SK-N-MC (cell line): Measurements from ENCODE around the gene GRM7.

Source experiments
- EZH2 ChIP-seq: fragments of 200-600 bp; sonication (generic); IDR thresholded peaks from one replicate; pipeline ENCODE4 v1.6.1; 2017; ENCODE audit warnings: antibody characterized with exemption
- FOXP2 ChIP-seq: optimal IDR thresholded peaks from 2 replicates; pipeline ENCODE3; 2011; ENCODE audit warnings: mild to moderate bottlenecking, moderate library complexity; ENCODE audit not compliant: insufficient read depth; ENCODE audit errors: extremely low read length, control extremely low read depth
- POLR2AphosphoS5 ChIP-seq: IDR thresholded peaks from 2 replicates; pipeline ENCODE4 v1.6.1; 2012; ENCODE audit warnings: mild to moderate bottlenecking, low read depth, low read length, borderline replicate concordance

GRCh38 chr3:7226393-7226792 lies 365.5 kb downstream of the GRM7 start:
- TF ChIP-seq EZH2, result no peak
- no peak for TF ChIP-seq POLR2AphosphoS5
- TF ChIP-seq FOXP2, result no peak
